ENCODE measurements around the gene EIF4EBP2. TPM values are rescaled to one million over a fixed set of nuclear protein-coding genes. Genes with fewer than 3 reads are reported as not detected.

The EIF4EBP2 gene
- total RNA-seq, 1 donor from 2014 or later: 40.6 TPM

- no peak for DNase-seq
- ChIA-PET CTCF (interaction anchor here (7.7 kb wide), 1 partner anchor 146 kb away, joined by 373 read pairs; no protein-coding TSS in a partner anchor), POLR2A (interaction anchor here (0.7 kb wide), 1 partner anchor 148 kb away, joined by 13 read pairs; no protein-coding TSS in a partner anchor)
- no peak for TF ChIP-seq CTCF (IDR thresholded peaks at IDR 0.05)
- Mint-ChIP-seq H3K4me3 (no peak overlapping the region), H3K9me3 (no peaks in the 10 kb centered on the region), H3K4me1 (peaks cover 3% of the 10 kb centered on the region), H3K27ac (no peak overlapping the region), H3K27me3 (peaks cover 2% of the 10 kb centered on the region), H3K36me3 (ENCODE audit: low read depth) (no peaks in the 10 kb centered on the region)
- intact Hi-C loops (cut with micrococcal nuclease): no loop called here
- ATAC-seq (ENCODE audit: low read depth): no peak
These were observed 34.4 kb upstream of the EIF4EBP2 start for GRCh38 chr10:70369498-70370018.

GRCh38 chr10:70370766-70371165 is 33.2 kb upstream of the EIF4EBP2 start:
- H3K27me3 Mint-ChIP-seq: no peaks in the 10 kb centered on the region
- no peak overlapping the region for H3K27ac Mint-ChIP-seq
- no peaks in the 10 kb centered on the region for H3K4me1 Mint-ChIP-seq
- H3K9me3 Mint-ChIP-seq: no peaks in the 10 kb centered on the region
- DNase-seq: no peak
- TF ChIP-seq CTCF (IDR thresholded peaks at IDR 0.05): no peak
- POLR2A ChIA-PET: no interaction called here
- no peaks in the 10 kb centered on the region for H3K36me3 Mint-ChIP-seq (ENCODE audit: low read depth)
- intact Hi-C loops (cut with micrococcal nuclease): no loop called here
- CTCF ChIA-PET: no interaction called here
- no peak for ATAC-seq (ENCODE audit: low read depth)
- H3K4me3 Mint-ChIP-seq: no peak overlapping the region

GRCh38 chr10:70371846-70372245 is 32.1 kb upstream of the EIF4EBP2 start:
- Mint-ChIP-seq H3K4me1 (no peaks in the 10 kb centered on the region), H3K9me3 (no peaks in the 10 kb centered on the region), H3K27ac (no peak overlapping the region), H3K27me3 (no peaks in the 10 kb centered on the region), H3K4me3 (no peak overlapping the region), H3K36me3 (ENCODE audit: low read depth) (no peaks in the 10 kb centered on the region)
- no peak for TF ChIP-seq CTCF (IDR thresholded peaks at IDR 0.05)
- no peak for ATAC-seq (ENCODE audit: low read depth)
- intact Hi-C loops (cut with micrococcal nuclease): no loop called here
- DNase-seq: no peak
- ChIA-PET POLR2A (no interaction called here), CTCF (no interaction called here)

GRCh38 chr10:70374775-70375614 is 28.9 kb upstream of the EIF4EBP2 start:
- Mint-ChIP-seq H3K9me3 (peaks cover 5% of the 10 kb centered on the region), H3K4me1 (no peaks in the 10 kb centered on the region), H3K27ac (no peak overlapping the region), H3K4me3 (no peak overlapping the region), H3K27me3 (no peaks in the 10 kb centered on the region), H3K36me3 (ENCODE audit: low read depth) (no peaks in the 10 kb centered on the region)
- CTCF ChIA-PET: interaction anchor here (1.5 kb wide), 1 partner anchor 153 kb away, joined by 4 read pairs; no protein-coding TSS in a partner anchor
- POLR2A ChIA-PET: no interaction called here
- TF ChIP-seq CTCF (IDR thresholded peaks at IDR 0.05): no peak
- ATAC-seq (ENCODE audit: low read depth) (no peak), DNase-seq (no peak)
- intact Hi-C loops (cut with micrococcal nuclease): no loop called here

All from activated B cell treated with CpG ODN at 0.5 μM for 24 hours (primary cell).